ENCODE data around the gene COMP. TPM values are rescaled to one million over a fixed set of nuclear protein-coding genes. Genes with fewer than 3 reads are reported as not detected.

Gene COMP
- total and polyA plus RNA-seq, 10 of the 15 experiments (the other 5 are each of a cell fraction or from before 2014, with no cell fraction given) = 0.17 TPM; not detected in 9

DNA sequence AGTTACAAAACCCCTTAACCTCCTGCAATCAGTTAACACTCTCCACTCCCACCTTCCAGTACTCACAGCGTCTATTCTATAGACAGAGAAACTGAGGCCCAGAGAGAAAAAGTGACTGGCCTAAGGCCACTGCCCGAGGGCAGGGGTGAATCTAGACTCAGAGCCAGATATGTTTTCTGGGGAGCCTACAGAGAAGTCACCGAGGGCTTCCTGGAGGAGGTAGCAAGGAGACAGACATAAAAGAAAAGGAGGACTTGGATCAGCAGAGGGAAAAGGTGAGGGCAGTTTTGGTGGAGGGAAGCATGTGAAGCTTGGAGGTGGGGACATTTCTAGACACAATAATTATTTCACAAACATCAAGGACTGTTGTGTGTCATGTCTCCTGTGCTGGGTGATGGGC, 1.6 kb upstream of the COMP start (continued):
- TF ChIP-seq BRCA1 (IDR thresholded peaks at IDR 0.05; ENCODE audit: low read depth, low read length) = no peak
- TF ChIP-seq BMI1 (IDR thresholded peaks at IDR 0.05; ENCODE audit: borderline replicate concordance) = no peak
- no peak for TF ChIP-seq ELK1 (IDR thresholded peaks at IDR 0.05; ENCODE audit: low read depth, low read length)
- TF ChIP-seq MTA2 (IDR thresholded peaks at IDR 0.05; ENCODE audit: low read depth) = no peak
- no peak for TF ChIP-seq NFYA (IDR thresholded peaks at IDR 0.05; ENCODE audit: borderline replicate concordance, low read depth, low read length)
- TF ChIP-seq SUZ12 (IDR thresholded peaks at IDR 0.05; ENCODE audit: unreplicated experiment) = no peak

DNA sequence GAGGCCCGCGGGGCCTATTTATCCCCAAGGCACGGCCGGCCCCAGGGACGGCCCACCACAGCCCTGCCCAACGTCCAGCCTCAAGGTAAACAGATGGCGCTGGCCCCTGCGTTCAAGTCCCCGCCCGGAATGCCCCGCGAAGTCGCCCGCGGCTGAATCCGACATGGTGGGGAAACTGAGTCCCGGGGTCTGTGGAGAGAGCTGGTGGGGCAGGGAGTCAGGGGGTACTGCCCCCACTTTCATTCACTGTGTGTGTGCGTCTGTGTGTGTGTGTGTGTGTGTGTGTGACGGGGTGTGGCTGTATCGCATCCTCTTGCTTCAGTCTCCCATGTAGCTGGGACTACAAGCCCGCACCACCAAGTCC, 192 bp upstream of the COMP start:
- Histone ChIP-seq H3K4me3 (no peak overlapping the region), H3K9me3 (replicated peaks; ENCODE audit: control insufficient read depth, insufficient read depth, low read length) (no peaks in the 10 kb centered on the region; the same call in 2 of the 3 replicates), H3K36me3 (ENCODE audit: control insufficient read depth in 2 of 2, insufficient read depth in 2 of 2, low read length in 1 of 2) (no peaks in the 10 kb centered on the region), H3K4me2 (ENCODE audit: control insufficient read depth, insufficient read depth) (no peak overlapping the region), H4K20me1 (ENCODE audit: control insufficient read depth, insufficient read depth) (no peaks in the 10 kb centered on the region), H3K4me1 (ENCODE audit: control insufficient read depth, insufficient read depth, low read length) (peaks cover 3% of the 10 kb centered on the region; the same call in 1 of the 2 replicates), H3K79me2 (ENCODE audit: control insufficient read depth, insufficient read depth, low read length) (no peaks in the 10 kb centered on the region), H3K27me3 (replicated peaks in 1 of 2; ENCODE audit: control insufficient read depth in 2 of 2, insufficient read depth in 2 of 2, low read length in 1 of 2) (peaks cover 17 to 22% of the 10 kb centered on the region in 2 experiments), H3K27ac (ENCODE audit: control insufficient read depth, insufficient read depth) (no peak overlapping the region), H2AFZ (ENCODE audit: control insufficient read depth, low read depth, low read length) (no peak overlapping the region), H3K9ac (ENCODE audit: control insufficient read depth, insufficient read depth, low read length) (no peak overlapping the region)
- 37% methylated on average over 21 of the region's 21 CpGs for WGBS (ENCODE audit: insufficient coverage, insufficient replicate concordance, low lambda C conversion rate, missing lambda C conversion rate)
- ATAC-seq (no peak), DNase-seq (ENCODE audit: low read depth, low spot score) (no peak), FAIRE-seq (no peak)
- intact Hi-C loops (cut with micrococcal nuclease; ENCODE audit: unreplicated experiment) = no loop called here
- ChIA-PET SMC1A (ENCODE audit: uncharacterized antibody, unreplicated experiment) (no interaction called here), POLR2A (no interaction called here), CTCF (no interaction called here), RAD21 (ENCODE audit: unreplicated experiment) (no interaction called here)
- TF ChIP-seq SPI1 (IDR thresholded peaks at IDR 0.05; ENCODE audit: borderline replicate concordance, insufficient read depth, low read depth, low read length) (no peak), IRF4 (IDR thresholded peaks at IDR 0.05; ENCODE audit: low read depth, low read length) (no peak), CREM (IDR thresholded peaks at IDR 0.05; ENCODE audit: low read depth) (no peak)
- TF ChIP-seq, protein P1, sequence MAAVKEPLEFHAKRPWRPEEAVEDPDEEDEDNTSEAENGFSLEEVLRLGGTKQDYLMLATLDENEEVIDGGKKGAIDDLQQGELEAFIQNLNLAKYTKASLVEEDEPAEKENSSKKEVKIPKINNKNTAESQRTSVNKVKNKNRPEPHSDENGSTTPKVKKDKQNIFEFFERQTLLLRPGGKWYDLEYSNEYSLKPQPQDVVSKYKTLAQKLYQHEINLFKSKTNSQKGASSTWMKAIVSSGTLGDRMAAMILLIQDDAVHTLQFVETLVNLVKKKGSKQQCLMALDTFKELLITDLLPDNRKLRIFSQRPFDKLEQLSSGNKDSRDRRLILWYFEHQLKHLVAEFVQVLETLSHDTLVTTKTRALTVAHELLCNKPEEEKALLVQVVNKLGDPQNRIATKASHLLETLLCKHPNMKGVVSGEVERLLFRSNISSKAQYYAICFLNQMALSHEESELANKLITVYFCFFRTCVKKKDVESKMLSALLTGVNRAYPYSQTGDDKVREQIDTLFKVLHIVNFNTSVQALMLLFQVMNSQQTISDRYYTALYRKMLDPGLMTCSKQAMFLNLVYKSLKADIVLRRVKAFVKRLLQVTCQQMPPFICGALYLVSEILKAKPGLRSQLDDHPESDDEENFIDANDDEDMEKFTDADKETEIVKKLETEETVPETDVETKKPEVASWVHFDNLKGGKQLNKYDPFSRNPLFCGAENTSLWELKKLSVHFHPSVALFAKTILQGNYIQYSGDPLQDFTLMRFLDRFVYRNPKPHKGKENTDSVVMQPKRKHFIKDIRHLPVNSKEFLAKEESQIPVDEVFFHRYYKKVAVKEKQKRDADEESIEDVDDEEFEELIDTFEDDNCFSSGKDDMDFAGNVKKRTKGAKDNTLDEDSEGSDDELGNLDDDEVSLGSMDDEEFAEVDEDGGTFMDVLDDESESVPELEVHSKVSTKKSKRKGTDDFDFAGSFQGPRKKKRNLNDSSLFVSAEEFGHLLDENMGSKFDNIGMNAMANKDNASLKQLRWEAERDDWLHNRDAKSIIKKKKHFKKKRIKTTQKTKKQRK (IDR thresholded peaks at IDR 0.05; ENCODE audit: low read depth, low read length) = no peak
- in situ Hi-C loops (cut with MboI) = no loop called here
- no TSS peak for BruUV-seq (replicated peaks)

Data from GM12878 (cell line).